K562 (cell line): ENCODE data around the gene TP53I13. TPM values are rescaled to one million over a fixed set of nuclear protein-coding genes. Genes with fewer than 3 reads are reported as not detected.

Experiments used
- ATAC-seq: fragments of 200-7000 bp; cut with Tn5 transposase; 3 replicates; pipeline ENCODE4 v1.9.1; 2020; ENCODE audit warnings: moderate library complexity
- BruUV-seq: library from RNA; stranded (reverse); fragments of 400-500 nt; replicated peaks from 2 replicates; lab custom pipeline; 2021; lab: Mats Ljungman, UMichigan
- CTCF ChIA-PET: fragments of 300-600 bp; formaldehyde crosslinking; extraction: SDS; loops from one replicate; lab custom pipeline; 2021; ENCODE audit warnings: low intra/inter-chr PET ratio; lab: Yijun Ruan, JAX
- POLR2A ChIA-PET: fragments of 300-600, 350-650 bp; sonication (Branson Sonifier 250); formaldehyde crosslinking; extraction: SDS; loops from one replicate; lab custom pipeline; 2021; ENCODE audit warnings: antibody characterized with exemption, inconsistent platforms; lab: Yijun Ruan, JAX
- DNase-seq, 4 experiments: peaks; one replicate each; pipeline versions ENCODE4 v3.0.0 to v3.0.0-alpha.2; 2011 to 2018; ENCODE audit warnings: low spot score in 3 of 4, mixed read lengths in 3 of 4; ENCODE audit errors: extremely low read depth in 1 of 4
- FAIRE-seq: peaks from 2 replicates; lab custom pipeline; 2011; peaks lifted over from hg19 to GRCh38; lab: Jason Lieb, UNC
- H2AFZ ChIP-seq: 2 replicates; pipeline ENCODE4 v1.6.0; 2011; ENCODE audit warnings: low read depth, low read length, control low read depth, inconsistent platforms
- H3K27ac ChIP-seq: fragments of 200-600 bp; 3 replicates; pipeline ENCODE4 v1.8.0; 2011; ENCODE audit warnings: low read depth, mild to moderate bottlenecking, control low read depth, inconsistent platforms, low read length, moderate library complexity, mixed read lengths; ENCODE audit errors: extremely low read depth
- H3K27me3 ChIP-seq, 2 experiments: fragments of 300-600 bp in 1 of 2; 2 replicates in 1 of 2; 3 replicates in 1 of 2; pipeline versions ENCODE4 v1.6.0 to v1.8.0; 2011; ENCODE audit warnings: inconsistent platforms in 2 of 2, low read length in 2 of 2, mild to moderate bottlenecking in 1 of 2, mixed read lengths in 1 of 2, moderate library complexity in 1 of 2; ENCODE audit not compliant: control insufficient read depth in 2 of 2, insufficient read depth in 2 of 2
- H3K36me3 ChIP-seq: fragments of 300-600 bp; 3 replicates; pipeline ENCODE4 v1.8.0; 2011; ENCODE audit warnings: mild to moderate bottlenecking, low read length, inconsistent platforms; ENCODE audit not compliant: control insufficient read depth, insufficient read depth
- H3K4me1 ChIP-seq, 2 experiments: fragments of 200-600 bp in 1 of 2; replicated peaks in 1 of 2; 2 replicates in 1 of 2; 3 replicates in 1 of 2; pipeline versions ENCODE4 v1.5.1 to v1.8.0; 2011; ENCODE audit warnings: inconsistent platforms in 2 of 2, low read length in 2 of 2, mild to moderate bottlenecking in 1 of 2, mixed read lengths in 1 of 2, moderate library complexity in 1 of 2; ENCODE audit not compliant: control insufficient read depth in 2 of 2, insufficient read depth in 2 of 2
- H3K4me2 ChIP-seq: 2 replicates; pipeline ENCODE4 v1.6.1; 2011; ENCODE audit warnings: low read length, control low read depth, inconsistent platforms, mixed read lengths; ENCODE audit not compliant: insufficient read depth
- H3K4me3 ChIP-seq: fragments of 200-600 bp; sonication (generic), shearing (Covaris generic); 2 replicates; pipeline ENCODE4 v1.5.1; 2016; ENCODE audit warnings: control low read depth, inconsistent platforms
- H3K79me2 ChIP-seq: fragments of 200-600 bp; 3 replicates; pipeline ENCODE4 v1.8.0; 2011; ENCODE audit warnings: low read length, inconsistent platforms; ENCODE audit not compliant: control insufficient read depth, insufficient read depth
- H3K9ac ChIP-seq, 2 experiments: 2 replicates each; pipeline versions ENCODE4 v1.6.0 to v1.6.1; 2011; ENCODE audit warnings: low read depth in 2 of 2, low read length in 2 of 2, control low read depth in 1 of 2, inconsistent platforms in 1 of 2, mild to moderate bottlenecking in 1 of 2, mixed read lengths in 1 of 2; ENCODE audit not compliant: insufficient read depth in 1 of 2
- H3K9me1 ChIP-seq: one replicate; pipeline ENCODE4 v1.6.0; 2011; ENCODE audit warnings: inconsistent platforms, mild to moderate bottlenecking, low read length, moderate library complexity; ENCODE audit not compliant: control insufficient read depth, insufficient read depth
- H3K9me3 ChIP-seq: replicated peaks from 2 replicates; pipeline ENCODE4 v1.5.1; 2011; ENCODE audit warnings: low read depth, low read length, inconsistent platforms; ENCODE audit not compliant: control insufficient read depth, insufficient read depth
- H4K20me1 ChIP-seq: replicated peaks from 2 replicates; pipeline ENCODE4 v1.6.1; 2011; ENCODE audit warnings: low read length, inconsistent platforms, mixed read lengths; ENCODE audit not compliant: control insufficient read depth, insufficient read depth
- ADNP ChIP-seq: fragments of 200-800 bp; sonication (Bioruptor generic); IDR thresholded peaks from 2 replicates; pipeline ENCODE4 v1.6.1; 2016; ENCODE audit warnings: missing genetic modification characterization, missing compliant biosample characterization
- FOXJ3 ChIP-seq: sonication (generic); formaldehyde crosslinking; IDR thresholded peaks from 2 replicates; pipeline ENCODE4 v1.4.0; 2020; ENCODE audit warnings: mild to moderate bottlenecking, missing genetic modification reagents
- HMBOX1 ChIP-seq: sonication (generic); IDR thresholded peaks from 2 replicates; pipeline ENCODE4 v1.6.1; 2016
- MAFK ChIP-seq: IDR thresholded peaks from 2 replicates; pipeline ENCODE4 v1.6.1; 2011; ENCODE audit warnings: low read length, improper control_type of control experiment
- MBD2 ChIP-seq: sonication (generic); IDR thresholded peaks from 2 replicates; pipeline ENCODE4 v1.6.1; 2016; ENCODE audit warnings: low read depth, borderline replicate concordance
- UBTF ChIP-seq, 2 experiments: IDR thresholded peaks; 2 replicates each; pipeline ENCODE4 v1.6.1; 2012; ENCODE audit warnings: improper control_type of control experiment in 2 of 2, low read depth in 2 of 2, low read length in 2 of 2, borderline replicate concordance in 1 of 2
- YY1 ChIP-seq, 3 experiments: IDR thresholded peaks; 2 replicates each; pipeline ENCODE4 v1.6.1; 2011; ENCODE audit warnings: low read length in 2 of 3, mild to moderate bottlenecking in 2 of 3, moderate library complexity in 2 of 3, borderline replicate concordance in 1 of 3, control low read depth in 1 of 3, low read depth in 1 of 3; ENCODE audit not compliant: insufficient read depth in 3 of 3, insufficient replicate concordance in 2 of 3, control insufficient read depth in 1 of 3, insufficient read length in 1 of 3; ENCODE audit errors: extremely low read depth in 1 of 3
- ZNF253 ChIP-seq: fragments of 250-450 bp; sonication (Bioruptor Pico); conservative IDR thresholded peaks from 2 replicates; pipeline ENCODE4 v1.6.1; 2021; ENCODE audit warnings: mild to moderate bottlenecking
- ZNF263 ChIP-seq: sonication (generic); formaldehyde crosslinking; IDR thresholded peaks from 2 replicates; pipeline ENCODE4 v1.8.0; 2022; ENCODE audit warnings: mild to moderate bottlenecking, missing genetic modification reagents, borderline replicate concordance
- ZNF280A ChIP-seq: fragments of 450-650 bp; IDR thresholded peaks from 2 replicates; pipeline ENCODE4 v1.6.1; 2018; ENCODE audit warnings: mild to moderate bottlenecking, low read depth; ENCODE audit not compliant: partially characterized antibody
- ZNF551 ChIP-seq: fragments of 250-450 bp; sonication (Bioruptor Pico); IDR thresholded peaks from 2 replicates; pipeline ENCODE4 v1.5.0; 2021; ENCODE audit warnings: mild to moderate bottlenecking, moderate library complexity
- ZNF717 ChIP-seq: fragments of 250-450 bp; sonication (Bioruptor Pico); IDR thresholded peaks from 2 replicates; pipeline ENCODE4 v1.5.0; 2021
- WGBS: fragments of 100-300 bp; shearing (Covaris generic); methylation state at CpG from one replicate; pipeline ENCODE4 v1.1.6; 2016; ENCODE audit warnings: low coverage, mixed read lengths; ENCODE audit not compliant: insufficient coverage; ENCODE audit errors: missing lambda C conversion rate; 5-methylcytosine and 5-hydroxymethylcytosine counted together
- in situ Hi-C: fragments of 300-500 bp; cut with MboI; formaldehyde crosslinking; loops from 4 replicates; pipeline ENCODE4 v1.15.0; 2018; ENCODE audit warnings: inconsistent platforms, mixed read lengths
- intact Hi-C: fragments of 100-400 bp; cut with micrococcal nuclease; formaldehyde crosslinking; loops from 2 replicates; pipeline ENCODE4 v1.14.2; 2022
- polyA plus RNA-seq, 8 experiments: library from polyadenylated mRNA; depleted of rRNA in 4 of 8; stranded (reverse) in 5 of 8; unstranded in 3 of 8; fragments of >200 nt; fragmentation: Nextera tagmentation in 2 of 8; fragmentation: Illumina TruSeq in 1 of 8; extraction: Ambion mirVana in 2 of 8; extraction: Trizol in 1 of 8; gene quantifications; 2 replicates each; pipeline versions ENCODE4 v1.2.1 to v1.2.3, GENCODE V29; 2011 to 2014; ENCODE audit warnings: inconsistent platforms in 1 of 8, missing spikeins in 1 of 8
- total RNA-seq, 7 experiments: library from RNA; depleted of rRNA in 6 of 7; stranded (reverse); fragments of >200 nt in 6 of 7; fragmentation: Illumina TruSeq in 2 of 7; extraction: Trizol in 2 of 7; gene quantifications; 2 replicates each; pipeline versions ENCODE4 v1.2.1 to v1.2.3, GENCODE V29; 2011 to 2021; ENCODE audit warnings: low replicate concordance in 1 of 7
- TF ChIP-seq, protein P1 (sequence below): IDR thresholded peaks from 3 replicates; pipeline ENCODE4 v1.6.1; 2011; ENCODE audit warnings: borderline replicate concordance, mild to moderate bottlenecking; ENCODE audit not compliant: insufficient read length, insufficient read depth

Gene TP53I13
- total and polyA plus RNA-seq, 9 of the 15 experiments (the other 6 are each of a cell fraction or from before 2014, with no cell fraction given), result 0.08 to 28.3 (median 9.1) TPM

DNA sequence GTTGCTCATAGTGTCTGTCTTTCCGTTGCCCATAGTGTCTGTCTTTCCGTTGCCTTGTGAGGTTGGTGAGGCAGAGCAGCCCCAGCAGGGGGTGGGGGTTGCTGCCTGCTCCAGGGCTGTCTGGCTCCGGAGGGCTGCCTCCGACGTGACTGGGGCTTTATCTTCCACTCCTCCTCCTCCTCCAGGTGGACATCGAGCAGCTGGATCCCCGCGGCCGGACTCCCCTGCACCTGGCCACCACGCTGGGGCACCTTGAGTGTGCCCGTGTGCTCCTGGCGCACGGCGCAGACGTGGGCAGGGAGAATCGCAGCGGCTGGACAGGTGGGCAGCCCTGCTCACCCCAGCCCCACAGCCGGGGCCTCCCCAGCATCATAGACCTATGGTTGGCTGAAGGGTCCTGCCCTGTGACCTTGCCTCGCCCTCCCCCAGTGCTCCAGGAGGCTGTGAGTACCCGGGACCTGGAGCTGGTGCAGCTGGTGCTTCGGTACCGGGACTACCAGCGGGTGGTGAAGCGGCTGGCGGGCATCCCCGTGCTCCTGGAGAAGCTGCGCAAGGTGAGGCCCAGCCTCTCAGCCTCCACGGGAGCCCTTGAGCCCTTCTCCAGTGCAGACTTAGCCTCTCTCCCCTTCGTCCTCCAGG lies 39.2 kb downstream of the TP53I13 start:
- peaks cover 7% of the 10 kb centered on the region for H3K9me1 ChIP-seq
- peaks cover 0 to 13% of the 10 kb centered on the region in 2 experiments; a peak in 2 of 5 replicates for H3K4me1 ChIP-seq
- no peak overlapping the region for H3K27ac ChIP-seq
- H2AFZ ChIP-seq, result no peak overlapping the region
- DNase-seq, result no peak
- intact Hi-C loops (no loop called here), in situ Hi-C loops (no loop called here)
- no peak for ATAC-seq
- H4K20me1 ChIP-seq, result no peaks in the 10 kb centered on the region
- no peaks in the 10 kb centered on the region for H3K27me3 ChIP-seq
- H3K4me2 ChIP-seq, result no peak overlapping the region
- H3K4me3 ChIP-seq, result no peak overlapping the region
- CTCF ChIA-PET, result interaction anchor here (0.7 kb wide), 1 partner anchor 961 kb away, joined by 3 read pairs; no protein-coding TSS in a partner anchor
- POLR2A ChIA-PET, result no interaction called here
- BruUV-seq, result no TSS peak
- H3K36me3 ChIP-seq, result peaks cover 3% of the 10 kb centered on the region; the same call in 1 of the 3 replicates
- H3K9me3 ChIP-seq, result no peaks in the 10 kb centered on the region
- 55% methylated on average over 23 of the region's 29 CpGs for whole genome bisulfite sequencing
- peak overlapping the region in 1 of 2 experiments; percentile 79; a peak in 2 of 4 replicates for H3K9ac ChIP-seq
- no peak for FAIRE-seq
- no peaks in the 10 kb centered on the region for H3K79me2 ChIP-seq
- TF ChIP-seq UBTF (IDR thresholded peaks at IDR 0.05; ENCODE audit: borderline replicate concordance in 1 of 2, low read depth in 2 of 2, low read length in 2 of 2) (no peak), MAFK (no peak), ADNP (tag) (no peak), YY1 (IDR thresholded peaks at IDR 0.05; ENCODE audit: borderline replicate concordance in 1 of 3, control insufficient read depth in 1 of 3, extremely low read depth in 1 of 3, insufficient read depth in 3 of 3, insufficient read length in 1 of 3, insufficient replicate concordance in 2 of 3, low read depth in 1 of 3, low read length in 2 of 3) (no peak), ZNF263 (CRISPR knock-in tag) (no peak), MBD2 (no peak), FOXJ3 (no peak), ZNF280A (no peak), ZNF717 (CRISPR knock-in tag) (no peak), ZNF253 (CRISPR knock-in tag) (no peak), HMBOX1 (no peak), ZNF551 (CRISPR knock-in tag) (no peak)
- TF ChIP-seq, protein P1, sequence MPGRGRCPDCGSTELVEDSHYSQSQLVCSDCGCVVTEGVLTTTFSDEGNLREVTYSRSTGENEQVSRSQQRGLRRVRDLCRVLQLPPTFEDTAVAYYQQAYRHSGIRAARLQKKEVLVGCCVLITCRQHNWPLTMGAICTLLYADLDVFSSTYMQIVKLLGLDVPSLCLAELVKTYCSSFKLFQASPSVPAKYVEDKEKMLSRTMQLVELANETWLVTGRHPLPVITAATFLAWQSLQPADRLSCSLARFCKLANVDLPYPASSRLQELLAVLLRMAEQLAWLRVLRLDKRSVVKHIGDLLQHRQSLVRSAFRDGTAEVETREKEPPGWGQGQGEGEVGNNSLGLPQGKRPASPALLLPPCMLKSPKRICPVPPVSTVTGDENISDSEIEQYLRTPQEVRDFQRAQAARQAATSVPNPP, result no peak
